Body of pancreas (tissue), 4 donors: Measurements from ENCODE around the gene ZDHHC21. TPM values are rescaled to one million over a fixed set of nuclear protein-coding genes. Genes with fewer than 3 reads are reported as not detected.

Experiments used
- ATAC-seq: fragments of 150-250 bp; one replicate; pipeline ENCODE4 v1.9.1; 2016
- DNase-seq, 4 donors: peaks; one replicate each; pipeline ENCODE4 v3.0.0-alpha.2; 2019
- H3K27ac ChIP-seq, 4 donors: fragments of 200-600 bp; sonication (generic); 1 replicate in 3 of 4; 2 replicates in 1 of 4; pipeline versions ENCODE4 v1.5.1 to v1.6.1; 2016 to 2019; ENCODE audit warnings: mild to moderate bottlenecking in 1 of 4, mixed read lengths in 1 of 4, moderate library complexity in 1 of 4
- H3K27me3 ChIP-seq, 2 donors: fragments of 200-600 bp; sonication (generic); one replicate each; pipeline ENCODE4 v1.6.0; 2016; ENCODE audit warnings: mild to moderate bottlenecking in 1 of 2
- H3K36me3 ChIP-seq, 2 donors: fragments of 200-600 bp; sonication (generic); replicated peaks in 1 of 2; 2 replicates each; pipeline ENCODE4 v1.5.1; 2016; ENCODE audit warnings: low read depth in 2 of 2; ENCODE audit not compliant: insufficient read depth in 1 of 2
- H3K4me1 ChIP-seq: fragments of 200-600 bp; sonication (generic); one replicate; pipeline ENCODE4 v1.6.0; 2016
- H3K4me3 ChIP-seq, 2 donors: fragments of 200-600 bp; sonication (generic); 1 replicate in 1 of 2; 2 replicates in 1 of 2; pipeline ENCODE4 v1.5.1; 2016 to 2019
- H3K9me3 ChIP-seq, 3 donors: fragments of 200-600 bp; sonication (generic); 1 replicate in 2 of 3; 2 replicates in 1 of 3; pipeline ENCODE4 v1.5.1; 2016
- POLR2A ChIP-seq, 3 donors: fragments of 450-650 bp; IDR thresholded peaks; one replicate each; pipeline ENCODE4 v1.6.1; 2016; ENCODE audit warnings: antibody characterized with exemption in 3 of 3, mild to moderate bottlenecking in 2 of 3
- WGBS, 2 donors: methylation state at CpG; one replicate each; pipeline ENCODE4 v1.1.5; 2017; 5-methylcytosine and 5-hydroxymethylcytosine counted together
- intact Hi-C: fragments of 100-400 bp; cut with DNase I; formaldehyde crosslinking; loops from one replicate; pipeline ENCODE4 v1.15.1; 2023
- total RNA-seq, 2 donors: library from RNA; depleted of rRNA; stranded (reverse); fragments of >200 nt; gene quantifications; one replicate each; pipeline ENCODE4 v1.1.0, GENCODE V29; 2016
- TF ChIP-seq, protein P1 (sequence below), 7 experiments: fragments of 450-650 bp in 4 of 7; fragments of 200-600 bp in 3 of 7; sonication (generic) in 3 of 7; IDR thresholded peaks; one replicate each; pipeline ENCODE4 v1.5.1; 2016 to 2019; ENCODE audit warnings: antibody characterized with exemption in 7 of 7

ZDHHC21 gene
- total RNA-seq, 2 donors from 2014 or later = 9.6 to 67.6 TPM

DNA sequence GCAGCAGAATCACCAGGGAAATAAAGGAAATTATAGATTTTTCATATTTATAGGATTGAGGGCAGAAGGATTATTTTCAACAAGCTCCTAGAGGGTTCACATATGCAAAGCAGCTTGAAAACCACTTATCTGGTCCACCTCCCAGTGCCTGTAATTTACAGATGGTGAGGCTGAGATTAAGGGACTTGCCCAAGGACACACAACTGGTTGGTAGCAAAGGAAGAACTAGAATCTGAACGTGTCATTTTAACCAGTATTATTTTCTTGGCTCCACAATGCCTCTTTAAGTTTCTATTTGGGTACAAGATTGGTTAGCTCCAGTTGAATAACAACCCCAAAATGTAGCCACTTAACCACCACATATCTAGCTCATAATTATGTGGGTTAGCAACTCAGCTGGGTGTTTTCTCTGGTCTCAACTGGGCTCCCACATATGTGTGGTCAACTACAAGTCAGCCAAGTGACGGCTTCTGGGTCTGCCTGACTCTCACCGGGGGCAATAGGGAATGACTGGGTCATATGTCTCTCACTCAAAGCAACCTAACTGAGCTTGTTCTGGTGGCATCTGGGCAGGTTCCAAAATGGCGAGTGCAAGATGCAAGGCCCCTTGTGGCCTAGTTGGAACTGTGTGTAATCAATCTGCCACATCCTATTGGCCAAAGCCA lies 127.7 kb downstream of the ZDHHC21 start:
- no peak overlapping the region for H3K4me3 ChIP-seq
- no peak for ATAC-seq
- DNase-seq = no peak
- WGBS, 2 donors = 57% methylated on average over 4 of the region's 4 CpGs
- no peaks in the 10 kb centered on the region for H3K4me1 ChIP-seq
- H3K27me3 ChIP-seq = no peaks in the 10 kb centered on the region
- intact Hi-C loops = no loop called here
- H3K27ac ChIP-seq = no peak overlapping the region
- no peak for TF ChIP-seq POLR2A (IDR thresholded peaks at IDR 0.05)
- TF ChIP-seq, protein P1, sequence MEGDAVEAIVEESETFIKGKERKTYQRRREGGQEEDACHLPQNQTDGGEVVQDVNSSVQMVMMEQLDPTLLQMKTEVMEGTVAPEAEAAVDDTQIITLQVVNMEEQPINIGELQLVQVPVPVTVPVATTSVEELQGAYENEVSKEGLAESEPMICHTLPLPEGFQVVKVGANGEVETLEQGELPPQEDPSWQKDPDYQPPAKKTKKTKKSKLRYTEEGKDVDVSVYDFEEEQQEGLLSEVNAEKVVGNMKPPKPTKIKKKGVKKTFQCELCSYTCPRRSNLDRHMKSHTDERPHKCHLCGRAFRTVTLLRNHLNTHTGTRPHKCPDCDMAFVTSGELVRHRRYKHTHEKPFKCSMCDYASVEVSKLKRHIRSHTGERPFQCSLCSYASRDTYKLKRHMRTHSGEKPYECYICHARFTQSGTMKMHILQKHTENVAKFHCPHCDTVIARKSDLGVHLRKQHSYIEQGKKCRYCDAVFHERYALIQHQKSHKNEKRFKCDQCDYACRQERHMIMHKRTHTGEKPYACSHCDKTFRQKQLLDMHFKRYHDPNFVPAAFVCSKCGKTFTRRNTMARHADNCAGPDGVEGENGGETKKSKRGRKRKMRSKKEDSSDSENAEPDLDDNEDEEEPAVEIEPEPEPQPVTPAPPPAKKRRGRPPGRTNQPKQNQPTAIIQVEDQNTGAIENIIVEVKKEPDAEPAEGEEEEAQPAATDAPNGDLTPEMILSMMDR (IDR thresholded peaks at IDR 0.05) = no peak
- H3K9me3 ChIP-seq = no peaks in the 10 kb centered on the region
- H3K36me3 ChIP-seq = no peaks in the 10 kb centered on the region

DNA sequence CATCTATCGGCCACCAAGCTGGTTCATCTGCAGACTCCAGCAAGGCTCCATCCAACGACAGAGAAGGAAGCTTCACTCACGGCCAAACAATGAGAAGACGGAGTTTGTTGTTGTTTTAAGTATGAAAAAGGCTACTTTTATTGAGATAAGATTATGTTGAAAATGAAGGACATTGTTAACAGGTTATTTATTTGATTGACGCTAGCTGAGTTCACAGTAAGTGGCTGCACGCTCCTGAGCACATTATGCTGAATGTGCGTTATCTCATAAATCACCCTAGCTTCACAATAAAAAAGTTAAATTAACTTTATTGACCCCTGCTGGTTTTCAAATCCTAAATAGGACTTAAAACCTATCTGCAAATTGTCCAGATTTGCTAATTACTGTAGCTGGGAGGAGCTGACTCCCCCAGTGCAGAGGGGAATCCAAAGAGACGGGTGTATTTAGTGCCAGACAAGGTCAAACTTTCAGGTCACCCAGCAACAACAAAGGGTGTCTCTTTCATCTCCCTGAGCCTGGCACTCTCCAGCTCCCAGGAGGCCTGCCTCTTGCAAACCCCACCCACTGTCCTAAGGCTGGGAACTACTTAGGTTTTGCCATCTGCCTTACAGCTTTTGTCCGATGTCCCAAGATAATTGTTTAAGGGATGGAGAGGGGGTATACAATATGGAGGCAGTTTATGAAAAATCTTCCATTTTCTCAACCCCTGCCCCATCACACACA lies 129.2 kb downstream of the ZDHHC21 start:
- DNase-seq = no peak
- ATAC-seq = no peak
- no peak for TF ChIP-seq POLR2A (IDR thresholded peaks at IDR 0.05)
- TF ChIP-seq, protein P1 (IDR thresholded peaks at IDR 0.05) = no peak
- 58 to 63% methylated on average over 9 of the region's 9 CpGs for WGBS, 2 donors
- Histone ChIP-seq H3K4me1 (no peaks in the 10 kb centered on the region), H3K4me3 (no peak overlapping the region), H3K27ac (no peak overlapping the region), H3K9me3 (no peaks in the 10 kb centered on the region), H3K27me3 (no peaks in the 10 kb centered on the region), H3K36me3 (no peaks in the 10 kb centered on the region)
- intact Hi-C loops = no loop called here

DNA sequence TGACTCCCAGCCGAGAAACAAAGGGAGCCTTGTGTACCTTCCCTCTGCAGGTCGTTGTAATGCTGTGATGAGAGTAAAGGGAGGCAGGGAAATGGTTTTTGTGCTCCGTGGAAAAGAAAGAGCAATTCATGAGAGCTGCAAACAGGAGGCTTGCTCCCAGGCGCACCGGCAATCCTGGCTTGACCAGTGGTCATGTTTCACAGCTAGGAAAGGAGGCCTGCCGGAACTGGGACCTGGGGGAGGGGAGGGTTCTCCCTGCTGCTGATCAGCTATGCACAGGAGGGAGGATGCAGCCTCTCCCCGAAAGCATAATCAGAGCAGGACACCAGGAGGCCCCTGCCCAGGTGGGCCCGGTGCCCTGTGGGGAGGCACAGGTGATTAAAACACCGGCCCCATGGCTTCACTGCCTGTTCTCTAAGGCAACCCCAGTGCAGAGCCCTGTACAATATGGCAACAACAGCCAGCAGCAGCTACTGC lies 131.3 kb downstream of the ZDHHC21 start:
- no peak for TF ChIP-seq POLR2A (IDR thresholded peaks at IDR 0.05)
- TF ChIP-seq, protein P1 (IDR thresholded peaks at IDR 0.05) = no peak
- peak in 2 of 4 donors; percentile 27 to 30 for DNase-seq
- intact Hi-C loops = no loop called here
- Histone ChIP-seq H3K27me3 (no peaks in the 10 kb centered on the region), H3K4me1 (no peaks in the 10 kb centered on the region), H3K9me3 (no peaks in the 10 kb centered on the region), H3K4me3 (no peak overlapping the region), H3K27ac (peak overlapping the region in 3 of 4 donors; percentile 24 to 40 (median 39)), H3K36me3 (no peaks in the 10 kb centered on the region)
- WGBS, 2 donors = 19% methylated on average over 9 of the region's 9 CpGs
- peak; percentile 73 for ATAC-seq

Other genes starting within 250 kb of the ZDHHC21 start
- gene CER1, start 29.3 kb upstream of the ZDHHC21 start, total RNA-seq = 1 to 10 TPM in 1 of 2 donors, not detected in 1; 2.0 TPM
- 10 to 100 TPM in 1 of 2 donors, 1 to 10 TPM in 1; 9.1 to 19.1 TPM for gene FREM1, start 217.0 kb upstream of the ZDHHC21 start, total RNA-seq